Esophagus squamous epithelium (tissue), 4 donors: ENCODE measurements around the gene BSPRY.

ENCODE experiments used
- CTCF ChIP-seq, 6 experiments: fragments of 450-650 bp in 4 of 6; fragments of 200-600 bp in 2 of 6; sonication (generic) in 2 of 6; IDR thresholded peaks; one replicate each; pipeline ENCODE4 v1.5.1; 2016 to 2019; ENCODE audit warnings: antibody characterized with exemption in 6 of 6, mild to moderate bottlenecking in 4 of 6, moderate library complexity in 4 of 6
- POLR2A ChIP-seq, 4 donors: fragments of 450-650 bp; IDR thresholded peaks; one replicate each; pipeline ENCODE4 v1.6.1; 2017; ENCODE audit warnings: antibody characterized with exemption in 4 of 4, mild to moderate bottlenecking in 4 of 4, moderate library complexity in 3 of 4

GRCh38 chr9:113395000-113395861 is 45.9 kb downstream of the BSPRY start:
- TF ChIP-seq CTCF (IDR thresholded peaks at IDR 0.05) (no peak), POLR2A (IDR thresholded peaks at IDR 0.05) (no peak)
